Neuron (in vitro differentiated cells): ENCODE data around the gene USP28.
"Not testable (repeated sequence)": the region's sequence is repeated elsewhere in the genome, so short reads cannot be mapped to it uniquely, and the experiment has no call there.

Experiments used
- H2AFZ ChIP-seq: one replicate; pipeline ENCODE4 v1.6.1; 2013; ENCODE audit warnings: low read depth, mild to moderate bottlenecking, inconsistent platforms, low read length, moderate library complexity
- H3K27me3 ChIP-seq: one replicate; pipeline ENCODE4 v1.6.1; 2013; ENCODE audit warnings: low read length; ENCODE audit not compliant: insufficient read depth
- H3K36me3 ChIP-seq: one replicate; pipeline ENCODE4 v1.6.1; 2013; ENCODE audit warnings: low read length; ENCODE audit not compliant: insufficient read depth
- H3K4me1 ChIP-seq: one replicate; pipeline ENCODE4 v1.6.1; 2013; ENCODE audit warnings: low read length; ENCODE audit not compliant: insufficient read depth
- H3K4me3 ChIP-seq: 2 replicates; pipeline ENCODE4 v1.5.1; 2013; ENCODE audit warnings: mild to moderate bottlenecking, low read length, moderate library complexity
- H3K9me3 ChIP-seq: one replicate; pipeline ENCODE4 v1.6.1; 2013; ENCODE audit warnings: low read length

The USP28 gene

DNA sequence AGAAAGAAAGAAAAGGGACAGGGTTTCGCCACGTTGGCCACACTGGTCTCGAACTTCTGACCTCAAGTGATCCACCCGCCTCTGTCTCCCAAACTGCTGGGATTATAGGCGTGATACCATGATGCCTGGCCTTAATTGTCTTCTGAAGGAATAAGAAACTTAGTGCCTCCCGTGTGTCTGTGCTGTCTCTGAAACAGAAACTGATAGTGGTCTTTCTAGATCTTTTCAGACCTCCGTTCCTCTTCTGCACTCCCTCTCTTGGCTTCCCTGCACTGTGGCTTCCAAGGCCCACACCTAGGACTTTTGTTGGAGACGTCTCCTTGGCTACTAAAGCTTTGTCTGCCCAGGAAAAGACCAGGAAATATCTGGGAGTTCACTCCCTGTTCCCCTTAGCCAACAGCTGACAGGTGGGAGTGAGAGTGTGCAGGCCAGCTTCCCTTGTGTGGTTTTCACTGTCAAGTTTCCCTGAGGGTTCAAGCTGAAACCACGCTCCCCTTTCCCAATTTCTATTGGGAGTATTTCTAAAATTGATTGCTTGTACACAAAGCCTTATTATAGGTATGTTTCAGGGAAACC is 19.1 kb upstream of the USP28 start:
- H3K36me3 ChIP-seq: no peaks in the 10 kb centered on the region
- no peaks in the 10 kb centered on the region for H3K9me3 ChIP-seq
- no peaks in the 10 kb centered on the region for H3K27me3 ChIP-seq
- H3K4me3 ChIP-seq: no peak overlapping the region
- H3K4me1 ChIP-seq: no peaks in the 10 kb centered on the region
- H2AFZ ChIP-seq: no peak overlapping the region

DNA sequence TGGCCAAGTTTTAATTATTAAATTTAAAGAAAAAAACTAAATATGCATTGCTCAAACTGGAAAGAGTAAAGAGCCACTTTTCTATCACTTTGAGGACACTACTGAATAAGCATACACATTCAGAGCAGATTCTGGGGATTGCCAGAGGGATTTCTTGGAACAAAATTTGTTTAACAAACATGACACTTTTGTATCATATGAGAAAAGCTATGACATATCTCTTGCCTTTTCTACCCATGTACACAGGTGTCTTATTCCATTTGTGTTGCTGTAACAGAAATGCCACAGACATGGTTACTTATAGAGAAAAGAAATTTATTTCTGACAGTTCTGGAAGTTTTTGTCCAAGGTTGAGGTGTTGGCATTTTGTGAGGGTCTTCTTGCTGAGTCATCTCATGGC is 13.5 kb upstream of the USP28 start:
- Histone ChIP-seq H3K36me3 (no peaks in the 10 kb centered on the region), H3K4me1 (no peaks in the 10 kb centered on the region), H2AFZ (no peak overlapping the region), H3K9me3 (no peaks in the 10 kb centered on the region), H3K4me3 (no peak overlapping the region), H3K27me3 (no peaks in the 10 kb centered on the region)

DNA sequence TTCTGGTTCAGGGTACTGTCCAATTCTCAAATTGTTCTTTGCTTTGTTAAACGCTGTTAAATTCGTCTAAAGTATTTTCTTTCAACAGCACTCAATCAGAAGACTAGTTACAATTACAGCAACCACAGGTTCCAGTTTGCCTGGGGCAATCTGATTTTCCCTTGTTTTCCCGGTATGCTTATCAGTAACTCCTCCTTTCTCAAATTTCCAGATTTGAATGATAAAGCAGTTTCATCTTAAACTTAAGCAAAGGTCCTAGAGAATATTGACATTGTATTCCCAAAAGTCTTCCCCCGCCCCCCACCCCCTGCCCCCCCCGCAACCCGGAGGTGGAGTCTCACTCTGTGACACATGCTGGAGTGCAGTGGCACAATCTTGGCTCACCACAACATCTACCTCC is 10.5 kb upstream of the USP28 start:
- no peaks in the 10 kb centered on the region for H3K9me3 ChIP-seq
- no peaks in the 10 kb centered on the region for H3K4me1 ChIP-seq
- H3K27me3 ChIP-seq: no peaks in the 10 kb centered on the region
- no peak overlapping the region for H3K4me3 ChIP-seq
- H2AFZ ChIP-seq: no peak overlapping the region
- no peaks in the 10 kb centered on the region for H3K36me3 ChIP-seq

DNA sequence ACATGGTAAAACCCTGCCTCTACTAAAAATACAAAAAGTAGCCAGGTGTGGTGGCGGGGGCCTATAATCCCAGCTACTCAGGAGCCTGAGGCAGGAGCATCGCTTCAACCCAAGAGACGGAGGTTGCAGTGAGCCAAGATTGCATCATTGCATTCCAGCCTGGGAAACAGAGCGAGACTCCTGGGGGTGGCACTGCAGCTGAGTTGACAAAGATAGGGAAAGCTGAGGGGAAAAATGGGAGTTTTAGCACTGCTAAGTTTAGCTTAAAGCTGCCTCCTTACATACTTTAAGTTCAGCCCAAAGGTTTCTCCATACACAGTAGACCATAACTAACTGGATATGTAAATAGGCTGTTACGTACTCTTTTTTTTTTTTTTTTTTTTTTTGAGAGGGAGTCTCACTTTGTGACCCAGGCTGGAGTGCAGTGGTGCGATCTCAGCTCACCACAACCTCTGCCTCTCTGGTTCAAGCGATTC is 9.0 kb upstream of the USP28 start:
- no peak overlapping the region for H2AFZ ChIP-seq
- H3K4me3 ChIP-seq: no peak overlapping the region
- H3K27me3 ChIP-seq: no peaks in the 10 kb centered on the region
- H3K36me3 ChIP-seq: no peaks in the 10 kb centered on the region
- H3K4me1 ChIP-seq: no peaks in the 10 kb centered on the region
- no peaks in the 10 kb centered on the region for H3K9me3 ChIP-seq

- H2AFZ ChIP-seq: no peak overlapping the region
- no peaks in the 10 kb centered on the region for H3K4me1 ChIP-seq
- H3K4me3 ChIP-seq: no peak overlapping the region
- H3K36me3 ChIP-seq: no peaks in the 10 kb centered on the region
- no peaks in the 10 kb centered on the region for H3K27me3 ChIP-seq
- H3K9me3 ChIP-seq: no peaks in the 10 kb centered on the region
Measured at GRCh38 chr11:113881856-113882255, 6.5 kb upstream of the USP28 start.

GRCh38 chr11:113880971-113881370 is 5.6 kb upstream of the USP28 start:
- no peaks in the 10 kb centered on the region for H3K9me3 ChIP-seq
- H2AFZ ChIP-seq: no peak overlapping the region
- no peak overlapping the region for H3K4me3 ChIP-seq
- no peaks in the 10 kb centered on the region for H3K27me3 ChIP-seq
- H3K36me3 ChIP-seq: no peaks in the 10 kb centered on the region
- H3K4me1 ChIP-seq: peaks cover 6% of the 10 kb centered on the region

- not testable (repeated sequence) for H3K36me3 ChIP-seq, H3K27me3 ChIP-seq, H2AFZ ChIP-seq, H3K9me3 ChIP-seq, H3K4me3 ChIP-seq
- peaks cover 11% of the 10 kb centered on the region for H3K4me1 ChIP-seq
Measured at GRCh38 chr11:113879446-113879845, 4.1 kb upstream of the USP28 start.

DNA sequence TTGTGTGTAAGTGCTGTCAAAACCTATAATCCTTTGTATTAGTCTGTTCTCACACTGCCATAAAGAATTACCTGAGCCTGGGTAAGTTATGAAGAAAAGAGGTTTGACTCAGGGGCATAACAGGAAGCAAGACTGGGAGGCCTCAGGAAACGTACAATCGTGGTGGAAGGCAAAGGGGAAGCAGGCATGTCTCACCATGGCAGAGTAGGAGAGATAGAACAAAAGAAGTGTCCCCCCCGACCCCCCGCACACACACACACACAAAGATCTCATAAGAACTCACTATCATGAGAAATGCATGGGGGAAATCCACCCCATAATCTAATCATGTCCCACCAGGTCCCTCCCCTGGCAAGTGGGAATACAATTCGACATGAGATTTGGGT is 2.3 kb upstream of the USP28 start:
- no peak overlapping the region for H2AFZ ChIP-seq
- no peaks in the 10 kb centered on the region for H3K27me3 ChIP-seq
- H3K4me1 ChIP-seq: peaks cover 21% of the 10 kb centered on the region
- no peaks in the 10 kb centered on the region for H3K36me3 ChIP-seq
- no peak overlapping the region for H3K4me3 ChIP-seq
- no peaks in the 10 kb centered on the region for H3K9me3 ChIP-seq

- Histone ChIP-seq H3K9me3 (no peaks in the 10 kb centered on the region), H2AFZ (no peak overlapping the region), H3K4me1 (peaks cover 24% of the 10 kb centered on the region), H3K36me3 (no peaks in the 10 kb centered on the region), H3K4me3 (no peak overlapping the region), H3K27me3 (no peaks in the 10 kb centered on the region)
Measured at GRCh38 chr11:113876798-113877669, 1.7 kb upstream of the USP28 start.

- H3K27me3 ChIP-seq: no peaks in the 10 kb centered on the region
- no peaks in the 10 kb centered on the region for H3K9me3 ChIP-seq
- H2AFZ ChIP-seq: peak overlapping the region; percentile 55
- H3K36me3 ChIP-seq: no peaks in the 10 kb centered on the region
- peaks cover 24% of the 10 kb centered on the region for H3K4me1 ChIP-seq
- H3K4me3 ChIP-seq: peak overlapping the region; percentile 69
Measured at GRCh38 chr11:113876074-113876797, 864 bp upstream of the USP28 start.

DNA sequence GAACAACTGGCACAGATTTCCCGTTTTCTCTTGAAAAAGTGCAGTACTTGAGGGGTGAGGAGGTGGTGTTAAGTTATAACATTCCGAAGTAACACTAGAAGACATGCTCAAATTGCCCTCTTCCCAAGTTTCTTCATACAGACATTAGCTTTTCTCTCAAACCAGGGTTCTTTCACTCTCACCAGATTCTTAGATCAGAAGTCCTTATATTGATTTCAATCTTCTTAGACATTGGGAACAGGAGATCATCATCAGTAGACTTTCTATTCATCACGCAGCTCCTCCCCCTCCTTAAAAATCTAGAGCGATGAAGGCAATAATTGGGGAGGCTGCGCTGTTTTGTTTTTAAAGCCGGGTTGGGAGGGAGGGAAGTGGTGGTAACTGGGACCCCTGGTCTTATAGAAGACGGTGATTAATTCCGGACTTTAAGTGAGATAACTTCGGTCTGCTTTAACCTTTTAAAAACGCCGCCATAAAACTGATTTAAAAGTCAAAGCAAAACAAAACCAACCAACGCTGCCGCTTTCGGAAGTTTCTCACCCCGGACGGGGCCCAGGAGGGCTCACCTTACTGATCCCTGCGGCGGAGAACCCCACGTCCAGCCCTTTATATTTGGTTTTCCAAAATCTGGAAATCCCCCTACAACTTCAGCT is 665 bp downstream of the USP28 start:
- Histone ChIP-seq H3K27me3 (no peaks in the 10 kb centered on the region), H3K4me1 (peaks cover 24% of the 10 kb centered on the region), H2AFZ (peak overlapping the region; percentile 93), H3K4me3 (peak overlapping the region; percentile 72), H3K9me3 (no peaks in the 10 kb centered on the region), H3K36me3 (no peaks in the 10 kb centered on the region)

GRCh38 chr11:113874096-113874495 is 1.3 kb downstream of the USP28 start:
- Histone ChIP-seq H3K27me3 (no peaks in the 10 kb centered on the region), H2AFZ (no peak overlapping the region), H3K4me1 (peaks cover 24% of the 10 kb centered on the region), H3K36me3 (peaks cover 3% of the 10 kb centered on the region), H3K9me3 (no peaks in the 10 kb centered on the region), H3K4me3 (peak overlapping the region; percentile 72)

DNA sequence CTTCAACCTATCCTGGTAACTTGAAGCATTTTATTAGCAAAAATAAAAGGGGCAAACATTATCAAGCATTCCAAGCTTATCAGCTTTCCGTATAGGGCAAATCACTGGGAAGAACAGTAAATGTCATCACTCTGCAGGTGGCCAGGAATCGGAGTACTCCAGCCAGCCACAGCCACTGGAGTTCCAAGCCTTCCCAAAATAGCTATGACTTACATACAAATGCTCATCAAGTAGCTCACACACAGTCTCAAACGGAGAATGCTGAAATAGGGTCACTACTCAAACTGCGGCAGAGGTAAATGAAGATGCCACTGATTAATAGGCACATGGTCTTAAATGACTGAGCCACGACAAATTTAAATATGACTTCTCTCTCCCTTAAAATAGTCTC is 2.1 kb downstream of the USP28 start:
- Histone ChIP-seq H3K36me3 (peaks cover 3% of the 10 kb centered on the region), H3K9me3 (no peaks in the 10 kb centered on the region), H3K4me3 (peak overlapping the region; percentile 20), H3K27me3 (no peaks in the 10 kb centered on the region), H3K4me1 (peaks cover 24% of the 10 kb centered on the region), H2AFZ (no peak overlapping the region)
